CD4-positive, alpha-beta T cell treated with Interleukin-21 for 1 hour (primary cell): ENCODE results near the gene ZNF878.
"Not testable (repeated sequence)": the region's sequence is repeated elsewhere in the genome, so short reads cannot be mapped to it uniquely, and the experiment has no call there.

ENCODE experiments used
- DNase-seq: peaks from one replicate; pipeline ENCODE4 v3.0.0-alpha.2; 2020

ZNF878 gene

GRCh38 chr19:12052497-12053169 is at the start of gene ZNF878:
TSS of gene ZNF878 (minus strand) at chr19:12052961. CDS start at chr19:12052801, 160 bp downstream.
- peak; percentile 57 for DNase-seq

GRCh38 chr19:12098040-12098439 is 45.3 kb upstream of the ZNF878 start:
- no peak for DNase-seq

- no peak for DNase-seq
These were observed 42.5 kb upstream of the ZNF878 start for GRCh38 chr19:12095111-12095790.

- DNase-seq, result no peak
These were observed 41.0 kb upstream of the ZNF878 start for GRCh38 chr19:12093777-12094176.

GRCh38 chr19:12092956-12093355 is 40.2 kb upstream of the ZNF878 start:
- no peak for DNase-seq

- peak; percentile 47 for DNase-seq
These were observed 39.5 kb upstream of the ZNF878 start for GRCh38 chr19:12092065-12092867.

- peak; percentile 60 for DNase-seq
These were observed 38.0 kb upstream of the ZNF878 start for GRCh38 chr19:12090807-12091206.

GRCh38 chr19:12085074-12085818 is 32.5 kb upstream of the ZNF878 start:
- DNase-seq, result no peak

GRCh38 chr19:12083336-12083735 is 30.6 kb upstream of the ZNF878 start:
- not testable (repeated sequence) for DNase-seq

GRCh38 chr19:12077375-12077774 is 24.6 kb upstream of the ZNF878 start:
- no peak for DNase-seq

- not testable (repeated sequence) for DNase-seq
These were observed 23.6 kb upstream of the ZNF878 start for GRCh38 chr19:12076331-12076730.

- no peak for DNase-seq
These were observed 22.9 kb upstream of the ZNF878 start for GRCh38 chr19:12075538-12076139.

GRCh38 chr19:12064590-12065538 is 12.1 kb upstream of the ZNF878 start, which contains the start of gene ZNF844:
TSS of gene ZNF844 (plus strand) at chr19:12064731. CDS start at chr19:12064874, 143 bp downstream.
- peak; percentile 80 for DNase-seq

GRCh38 chr19:12055784-12056183 is 3.0 kb upstream of the ZNF878 start:
- DNase-seq, result no peak

- no peak for DNase-seq
These were observed 667 bp downstream of the ZNF878 start for GRCh38 chr19:12052091-12052496.

- no peak for DNase-seq
These were observed 4.9 kb downstream of the ZNF878 start for GRCh38 chr19:12047868-12048267.

GRCh38 chr19:12043752-12044422 is 8.9 kb downstream of the ZNF878 start:
- no peak for DNase-seq

- DNase-seq, result no peak
These were observed 9.9 kb downstream of the ZNF878 start for GRCh38 chr19:12042893-12043292.

GRCh38 chr19:12035220-12036172 is 17.3 kb downstream of the ZNF878 start, which contains the start of gene ZNF433:
TSS of gene ZNF433 (minus strand) at chr19:12035679. CDS start at chr19:12035539, 140 bp downstream.
- peak; percentile 64 for DNase-seq
